ENCODE data around the gene SORCS1.

SORCS1 gene

DNA sequence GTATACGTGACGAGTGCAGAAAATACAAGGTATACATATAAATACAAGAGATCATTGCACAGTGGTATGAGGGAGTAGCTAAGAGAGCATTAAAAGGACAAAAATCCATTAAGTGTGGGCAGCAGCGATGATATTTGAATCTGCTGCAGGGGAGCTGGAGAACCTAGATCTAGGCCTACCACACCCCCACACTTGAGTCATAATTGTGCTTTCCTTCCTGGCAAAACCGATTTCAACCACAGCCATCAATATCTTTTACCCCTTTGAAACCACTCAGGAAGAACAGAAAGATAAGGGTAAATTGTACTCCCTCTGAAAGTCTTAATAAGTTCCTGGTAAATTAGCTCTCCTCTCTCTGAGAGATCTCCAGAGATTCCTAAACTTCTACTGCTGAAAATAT is 345.0 kb downstream of the SORCS1 start:
- no peak for DNase-seq (ENCODE audit: low read depth in 2 of 2)

- DNase-seq (ENCODE audit: low read depth in 2 of 2), result no peak
These were observed 348.0 kb downstream of the SORCS1 start for GRCh38 chr10:106816318-106817085.

GRCh38 chr10:106815427-106816043 is 349.0 kb downstream of the SORCS1 start:
- no peak for DNase-seq (ENCODE audit: low read depth in 2 of 2)

GRCh38 chr10:106804992-106805582 is 359.4 kb downstream of the SORCS1 start:
- DNase-seq (ENCODE audit: low read depth in 2 of 2), result no peak

DNA sequence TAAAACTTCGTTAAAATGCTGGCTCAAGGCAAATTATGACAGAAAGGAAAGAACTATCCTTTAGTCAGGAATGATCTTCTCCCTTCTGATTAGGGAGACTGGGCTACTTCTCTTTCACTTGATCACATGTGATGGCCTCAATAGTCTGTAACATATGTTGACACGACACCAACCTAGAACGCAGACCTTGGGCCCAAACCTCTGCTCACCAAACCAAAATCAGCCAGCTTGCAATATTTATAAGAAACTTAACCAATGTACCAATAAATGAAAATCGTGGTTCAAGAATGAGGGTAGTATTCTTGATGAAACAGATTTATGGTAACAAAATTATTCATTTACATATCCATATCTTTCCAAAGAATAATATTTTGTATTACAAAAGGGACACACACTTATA is 361.6 kb downstream of the SORCS1 start:
- DNase-seq (ENCODE audit: low read depth in 2 of 2), result no peak

DNA sequence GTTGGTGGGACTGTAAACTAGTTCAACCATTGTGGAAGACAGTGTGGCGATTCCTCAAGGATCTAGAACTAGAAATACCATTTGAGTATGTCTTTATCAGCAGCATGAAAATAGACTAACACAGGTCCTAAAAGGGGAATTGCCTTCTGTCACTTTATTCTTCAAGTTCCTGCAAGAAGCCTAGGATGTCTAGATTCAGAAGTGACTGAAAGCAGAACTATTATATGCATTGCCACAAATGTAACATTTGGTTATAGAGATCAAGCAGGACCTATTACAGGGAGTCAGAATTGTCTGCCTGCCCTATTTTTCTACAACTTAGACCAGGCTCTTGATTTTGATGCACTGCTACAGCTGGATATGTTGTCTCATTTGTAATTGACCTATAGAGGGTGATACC is 364.7 kb downstream of the SORCS1 start:
- DNase-seq (ENCODE audit: low read depth in 2 of 2), result no peak

GRCh38 chr10:106795619-106796018 is 368.9 kb downstream of the SORCS1 start:
- no peak for DNase-seq (ENCODE audit: low read depth in 2 of 2)

DNA sequence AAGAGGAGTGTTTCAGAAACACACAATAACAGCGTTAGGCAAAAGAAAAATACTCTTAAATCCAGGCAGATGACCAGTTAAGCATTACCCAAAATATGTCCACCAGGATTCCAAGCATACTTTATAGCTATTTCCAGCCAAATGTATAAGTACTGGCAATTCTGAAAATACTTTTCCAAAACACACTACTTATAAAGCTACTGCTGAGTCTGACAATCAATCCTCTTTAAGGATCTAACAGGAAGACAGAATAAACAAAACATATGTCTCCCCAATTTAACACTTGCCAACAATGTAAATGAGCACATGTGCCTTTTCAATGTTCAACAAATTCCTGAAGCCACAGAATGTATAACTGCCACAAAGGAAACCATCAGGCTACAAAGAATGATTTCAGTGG is 370.9 kb downstream of the SORCS1 start:
- DNase-seq (ENCODE audit: low read depth in 2 of 2), result no peak

DNA sequence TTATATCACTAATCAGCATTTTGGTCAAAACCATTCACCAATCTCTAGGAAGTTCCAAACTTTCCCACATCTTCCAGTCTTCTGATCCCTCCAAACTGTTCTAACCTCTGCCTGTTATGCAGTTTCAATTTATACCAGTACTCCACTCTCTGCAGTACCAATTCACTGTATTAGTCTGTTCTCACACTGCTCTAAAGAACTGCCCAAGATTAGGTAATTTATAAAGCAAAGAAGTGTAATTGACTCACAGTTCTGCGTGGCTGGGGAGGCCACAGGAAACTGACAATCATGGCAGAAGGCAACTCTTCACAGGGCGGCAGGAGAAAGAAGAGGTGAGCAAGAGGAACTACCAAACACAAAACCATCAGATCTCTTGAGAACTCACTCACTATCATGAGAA is 374.9 kb downstream of the SORCS1 start:
- no peak for DNase-seq (ENCODE audit: low read depth in 2 of 2)

DNA sequence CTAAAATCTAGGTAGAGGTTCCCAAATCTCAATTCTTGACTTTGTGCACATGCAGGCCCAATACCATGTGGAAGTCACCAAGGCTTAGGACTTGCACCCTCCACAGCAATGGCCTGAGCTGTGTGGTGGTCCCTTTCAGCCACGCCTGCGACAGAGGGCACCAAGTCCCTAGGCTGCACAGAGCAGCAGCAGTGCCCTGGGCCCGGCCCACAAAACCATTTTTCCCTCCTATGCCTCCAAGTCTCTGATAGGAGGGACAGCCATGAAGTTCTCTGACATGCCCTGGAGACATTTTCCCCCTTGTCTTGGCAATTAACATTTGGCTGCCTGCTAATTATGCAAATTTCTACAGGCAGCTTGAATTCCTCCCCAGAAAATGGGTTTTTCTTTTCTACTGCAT is 375.5 kb downstream of the SORCS1 start:
- DNase-seq (ENCODE audit: low read depth in 2 of 2), result no peak

DNA sequence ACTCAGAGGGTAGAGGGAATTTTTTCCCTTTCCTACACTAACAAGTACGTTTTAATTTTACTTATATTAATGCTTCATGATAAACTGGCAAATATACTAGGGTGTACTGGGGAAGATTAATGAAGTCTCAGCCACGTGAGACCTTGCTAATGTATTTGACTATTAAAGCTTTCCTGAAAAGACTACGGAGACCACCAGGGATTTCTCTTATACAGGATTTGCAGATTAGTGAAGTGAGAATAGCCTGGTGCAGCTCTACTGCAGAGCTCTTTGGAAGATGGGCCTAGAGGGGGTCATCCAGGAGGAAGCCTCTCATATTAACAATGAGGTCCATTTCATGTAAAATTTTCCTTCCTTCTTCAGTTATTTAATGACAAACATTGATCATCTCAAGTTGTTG is 379.0 kb downstream of the SORCS1 start:
- DNase-seq (ENCODE audit: low read depth in 2 of 2), result no peak

- DNase-seq (ENCODE audit: low read depth in 2 of 2), result no peak
These were observed 383.9 kb downstream of the SORCS1 start for GRCh38 chr10:106780632-106781031.

GRCh38 chr10:106777841-106778240 is 386.7 kb downstream of the SORCS1 start:
- no peak for DNase-seq (ENCODE audit: low read depth in 2 of 2)

DNA sequence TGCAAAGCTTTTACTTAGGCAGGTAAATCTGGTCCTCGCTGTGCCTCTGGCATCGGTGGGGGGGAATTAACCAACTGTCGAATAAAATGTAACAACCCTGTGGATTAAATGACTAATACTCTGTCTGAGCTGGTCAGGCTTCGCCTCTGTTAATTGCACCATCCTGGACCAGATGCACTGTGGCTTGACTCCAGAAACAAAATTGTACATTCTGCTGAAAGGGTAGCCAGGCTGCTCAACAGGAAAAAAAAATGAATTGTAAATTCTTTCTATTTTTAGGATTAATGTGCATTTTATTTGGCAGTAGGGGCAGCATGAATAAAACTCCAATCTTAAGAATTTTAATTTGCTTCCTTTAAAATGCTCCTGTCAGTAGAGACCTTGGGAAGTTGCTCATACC is 389.4 kb downstream of the SORCS1 start:
- DNase-seq (ENCODE audit: low read depth in 2 of 2), result no peak

DNA sequence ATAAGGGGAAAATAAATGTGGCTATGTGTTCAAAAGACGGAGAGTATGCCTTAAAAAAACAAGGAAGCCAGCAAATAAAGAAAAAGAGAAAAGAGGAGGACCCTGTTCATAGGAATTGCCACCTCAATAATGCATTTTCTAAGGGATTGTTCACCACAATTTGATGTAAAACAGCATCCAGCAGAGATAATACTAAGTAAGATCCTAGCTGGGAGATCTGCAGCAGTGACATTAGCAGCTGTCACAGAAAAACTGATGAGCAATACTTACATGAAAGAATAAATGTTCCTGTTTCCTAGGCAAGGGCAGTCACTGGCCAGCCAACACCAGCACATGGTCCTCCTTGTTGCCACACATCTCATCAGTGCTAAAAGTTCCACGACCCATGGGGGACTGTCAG is 391.5 kb downstream of the SORCS1 start:
- DNase-seq (ENCODE audit: low read depth in 2 of 2), result no peak

DNA sequence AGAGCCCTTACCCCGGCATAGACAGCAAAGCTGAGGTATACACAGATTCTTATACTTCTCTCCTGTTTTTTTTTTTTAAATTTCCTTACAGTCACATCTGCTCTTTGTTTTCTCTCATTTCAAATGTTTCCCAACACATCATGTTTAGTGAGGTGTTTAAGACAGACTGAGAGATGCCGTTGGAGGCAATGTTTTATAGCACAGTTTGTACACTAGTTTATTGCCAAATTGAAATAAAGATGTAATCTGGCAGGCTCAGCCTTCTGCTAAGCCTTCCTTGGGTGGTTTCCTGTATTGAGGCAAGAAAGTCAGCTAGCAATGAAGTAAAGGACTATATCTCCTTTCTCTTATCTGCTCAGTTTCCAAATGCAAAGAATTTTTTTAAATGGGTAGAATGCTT is 393.4 kb downstream of the SORCS1 start:
- no peak for DNase-seq (ENCODE audit: low read depth in 2 of 2)

- no peak for DNase-seq (ENCODE audit: low read depth in 2 of 2)
These were observed 396.3 kb downstream of the SORCS1 start for GRCh38 chr10:106768204-106768603.

DNA sequence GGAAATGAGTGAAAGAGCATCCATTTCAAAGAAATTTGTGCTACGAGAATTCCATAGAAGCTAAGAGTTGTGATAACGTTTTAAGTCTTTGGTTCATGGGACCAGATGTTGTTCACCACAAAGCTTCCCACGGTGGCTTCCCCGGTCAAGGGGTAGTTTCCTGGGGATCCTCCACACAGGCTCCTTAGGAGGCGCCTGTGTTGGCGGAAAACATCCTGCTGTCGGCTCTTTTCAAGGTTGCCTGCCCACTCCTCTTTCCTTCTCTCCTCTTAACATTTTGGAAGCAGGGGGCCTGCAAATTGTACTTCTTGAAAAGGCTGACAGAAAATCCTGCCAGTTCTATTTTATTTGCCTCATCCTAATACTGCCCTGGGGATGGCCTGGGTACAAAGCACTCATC is 398.6 kb downstream of the SORCS1 start:
- DNase-seq (ENCODE audit: low read depth in 2 of 2), result no peak

DNA sequence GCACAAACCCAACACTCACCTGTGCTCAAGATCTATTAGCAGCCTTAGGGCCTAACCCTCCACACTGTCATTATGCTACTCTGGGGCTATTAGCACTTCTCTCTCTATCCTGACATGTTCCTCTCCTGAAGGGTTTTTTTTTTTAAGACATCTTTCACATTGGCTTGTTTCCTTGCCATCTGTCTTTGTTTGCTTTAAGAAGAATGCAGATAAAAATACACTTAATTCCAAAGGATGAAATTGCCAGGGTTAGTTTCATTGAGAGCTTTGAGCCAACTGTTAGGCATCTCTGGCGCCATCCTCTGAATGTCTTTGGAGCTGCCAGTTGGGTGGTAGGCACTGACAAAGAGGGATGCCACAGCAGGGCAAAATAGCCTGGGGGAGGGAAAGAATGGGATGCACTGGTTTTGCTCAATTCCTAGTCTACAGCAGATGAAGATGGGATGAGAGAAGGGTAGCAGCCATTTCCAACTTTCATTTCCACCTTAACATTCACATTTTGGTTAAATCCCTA is 399.2 kb downstream of the SORCS1 start:
- DNase-seq (ENCODE audit: low read depth in 2 of 2), result no peak

DNA sequence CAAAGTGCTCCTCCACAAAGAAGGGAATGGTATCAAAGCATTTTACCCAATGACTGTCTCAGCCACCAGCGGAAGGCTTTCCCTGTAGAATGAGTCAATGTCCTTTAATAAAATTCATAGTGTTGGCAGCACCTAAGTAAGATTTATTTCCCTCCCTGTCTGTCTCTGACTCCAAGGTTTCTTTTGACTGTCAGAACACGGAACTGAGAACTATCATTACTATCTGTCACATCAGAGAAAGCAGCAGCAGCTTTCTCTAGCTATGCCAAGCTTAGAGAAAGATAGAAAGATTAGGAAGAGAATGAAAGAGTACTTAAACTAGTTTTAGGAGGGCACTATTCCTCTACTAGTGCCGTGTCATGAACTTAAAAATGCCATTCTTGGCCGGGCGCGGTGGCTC is 400.1 kb downstream of the SORCS1 start:
- DNase-seq (ENCODE audit: low read depth in 2 of 2), result no peak

- no peak for DNase-seq (ENCODE audit: low read depth in 2 of 2)
These were observed 402.6 kb downstream of the SORCS1 start for GRCh38 chr10:106761906-106762305.

- DNase-seq (ENCODE audit: low read depth in 2 of 2), result no peak
These were observed 407.0 kb downstream of the SORCS1 start for GRCh38 chr10:106757521-106757920.

- DNase-seq (ENCODE audit: low read depth in 2 of 2), result no peak
These were observed 413.4 kb downstream of the SORCS1 start for GRCh38 chr10:106751091-106751490.
